Endometrium (tissue), 2 donors: ENCODE data around the gene MSX2.

Source experiments
- FAIRE-seq: peaks from 2 replicates; lab custom pipeline; 2012; peaks lifted over from hg19 to GRCh38; lab: Jason Lieb, UNC
- donor health status: control.
- donor health status: control.

Gene MSX2

GRCh38 chr5:174724484-174725260, at the start of gene MSX2:
Gene MSX2, plus strand, starts transcription at chr5:174724582. Its CDS starts 78 bp downstream, at chr5:174724660.
- peak; percentile 95 for FAIRE-seq

- no peak for FAIRE-seq
Measured at GRCh38 chr5:174675110-174675509, 49.3 kb upstream of the MSX2 start.

- no peak for FAIRE-seq
Measured at GRCh38 chr5:174675916-174676315, 48.5 kb upstream of the MSX2 start.

- FAIRE-seq = no peak
Measured at GRCh38 chr5:174678107-174678506, 46.3 kb upstream of the MSX2 start.

- FAIRE-seq = no peak
Measured at GRCh38 chr5:174680901-174681565, 43.3 kb upstream of the MSX2 start.

GRCh38 chr5:174687503-174687902, 36.9 kb upstream of the MSX2 start:
- FAIRE-seq = no peak

GRCh38 chr5:174688441-174689354, 35.7 kb upstream of the MSX2 start:
- FAIRE-seq = no peak

GRCh38 chr5:174690271-174690670, 34.1 kb upstream of the MSX2 start:
- no peak for FAIRE-seq

GRCh38 chr5:174692381-174692780, 32.0 kb upstream of the MSX2 start:
- no peak for FAIRE-seq

- FAIRE-seq = no peak
Measured at GRCh38 chr5:174692982-174693422, 31.4 kb upstream of the MSX2 start.

- FAIRE-seq = no peak
Measured at GRCh38 chr5:174693697-174694385, 30.5 kb upstream of the MSX2 start.

GRCh38 chr5:174694611-174695010, 29.8 kb upstream of the MSX2 start:
- no peak for FAIRE-seq

GRCh38 chr5:174698156-174698555, 26.2 kb upstream of the MSX2 start:
- FAIRE-seq = no peak

- no peak for FAIRE-seq
Measured at GRCh38 chr5:174699131-174699530, 25.3 kb upstream of the MSX2 start.

- FAIRE-seq = no peak
Measured at GRCh38 chr5:174706997-174707572, 17.3 kb upstream of the MSX2 start.

GRCh38 chr5:174707671-174708070, 16.7 kb upstream of the MSX2 start:
- FAIRE-seq = no peak

- FAIRE-seq = no peak
Measured at GRCh38 chr5:174708476-174709207, 15.7 kb upstream of the MSX2 start.

- FAIRE-seq = no peak
Measured at GRCh38 chr5:174714751-174715150, 9.6 kb upstream of the MSX2 start.

GRCh38 chr5:174715804-174716203, 8.6 kb upstream of the MSX2 start:
- FAIRE-seq = no peak

GRCh38 chr5:174717826-174718455, 6.4 kb upstream of the MSX2 start:
- no peak for FAIRE-seq
